SJCRH30 (cell line): ENCODE measurements around the gene GRIK3. TPM values are rescaled to one million over a fixed set of nuclear protein-coding genes. Genes with fewer than 3 reads are reported as not detected.

ENCODE experiments used
- DNase-seq, 2 experiments: peaks; one replicate each; pipeline ENCODE4 v3.0.0-alpha.2; 2015 to 2020
- H3K27ac ChIP-seq: fragments of 250-450 bp; sonication (Bioruptor Pico); 2 replicates; pipeline ENCODE4 v1.5.1; 2020; ENCODE audit warnings: mild to moderate bottlenecking, moderate library complexity
- H3K27me3 ChIP-seq: fragments of 250-450 bp; sonication (Bioruptor Pico); 2 replicates; pipeline ENCODE4 v1.5.1; 2020; ENCODE audit warnings: mild to moderate bottlenecking, moderate library complexity
- H3K36me3 ChIP-seq: fragments of 250-450 bp; sonication (Bioruptor Pico); 2 replicates; pipeline ENCODE4 v1.5.1; 2020; ENCODE audit warnings: mild to moderate bottlenecking, moderate library complexity
- H3K4me1 ChIP-seq: fragments of 250-450 bp; sonication (Bioruptor Pico); 2 replicates; pipeline ENCODE4 v1.5.1; 2020; ENCODE audit warnings: mild to moderate bottlenecking, moderate library complexity
- H3K4me3 ChIP-seq: fragments of 250-450 bp; sonication (Bioruptor Pico); 2 replicates; pipeline ENCODE4 v1.5.1; 2020; ENCODE audit warnings: mild to moderate bottlenecking, moderate library complexity
- H3K9me3 ChIP-seq: fragments of 250-450 bp; sonication (Bioruptor Pico); replicated peaks from 2 replicates; pipeline ENCODE4 v1.5.1; 2020; ENCODE audit warnings: mild to moderate bottlenecking, moderate library complexity
- total RNA-seq: library from RNA; depleted of rRNA; stranded (reverse); fragments of >200 nt; shearing (Covaris generic); gene quantifications from 2 replicates; pipeline ENCODE4 v1.2.3, GENCODE V29; 2014

The GRIK3 gene
- total RNA-seq, 1 experiment from 2014 or later: not detected

GRCh38 chr1:37058424-37058988, 24.2 kb upstream of the GRIK3 start:
- Histone ChIP-seq H3K4me1 (no peaks in the 10 kb centered on the region), H3K27ac (no peak overlapping the region), H3K9me3 (no peaks in the 10 kb centered on the region), H3K27me3 (peaks cover 11% of the 10 kb centered on the region), H3K4me3 (no peak overlapping the region), H3K36me3 (no peaks in the 10 kb centered on the region)
- DNase-seq: no peak

GRCh38 chr1:37056325-37056724, 22.0 kb upstream of the GRIK3 start:
- Histone ChIP-seq H3K4me3 (no peak overlapping the region), H3K27me3 (0 out of 2 replicates have a peak, but pooled peaks cover 3% of the 10 kb centered on the region), H3K9me3 (no peaks in the 10 kb centered on the region), H3K4me1 (no peaks in the 10 kb centered on the region), H3K36me3 (no peaks in the 10 kb centered on the region), H3K27ac (no peak overlapping the region)
- DNase-seq: no peak

- 0 out of 2 replicates have a peak, but pooled peaks cover 3% of the 10 kb centered on the region for H3K27me3 ChIP-seq
- no peaks in the 10 kb centered on the region for H3K36me3 ChIP-seq
- no peak for DNase-seq
Measured at GRCh38 chr1:37055631-37056030, 21.3 kb upstream of the GRIK3 start.

GRCh38 chr1:37053173-37053572, 18.9 kb upstream of the GRIK3 start:
- Histone ChIP-seq H3K4me3 (no peak overlapping the region), H3K9me3 (no peaks in the 10 kb centered on the region), H3K27ac (no peak overlapping the region), H3K27me3 (0 out of 2 replicates have a peak, but pooled peaks cover 7% of the 10 kb centered on the region), H3K36me3 (no peaks in the 10 kb centered on the region), H3K4me1 (no peaks in the 10 kb centered on the region)
- DNase-seq: no peak

More at GRCh38 chr1:37055631-37056030, 21.3 kb upstream of the GRIK3 start:
- no peak overlapping the region for H3K4me3 ChIP-seq
- no peak overlapping the region for H3K27ac ChIP-seq
- H3K9me3 ChIP-seq: no peaks in the 10 kb centered on the region
- H3K4me1 ChIP-seq: no peaks in the 10 kb centered on the region

- DNase-seq: no peak
- Histone ChIP-seq H3K27ac (no peak overlapping the region), H3K27me3 (peaks cover 15% of the 10 kb centered on the region)
Measured at GRCh38 chr1:37052120-37052519, 17.8 kb upstream of the GRIK3 start.

GRCh38 chr1:37051346-37051745, 17.0 kb upstream of the GRIK3 start:
- Histone ChIP-seq H3K4me3 (no peak overlapping the region), H3K27ac (no peak overlapping the region), H3K9me3 (no peaks in the 10 kb centered on the region), H3K36me3 (no peaks in the 10 kb centered on the region), H3K4me1 (no peaks in the 10 kb centered on the region), H3K27me3 (peaks cover 16% of the 10 kb centered on the region)
- no peak for DNase-seq

More at GRCh38 chr1:37052120-37052519, 17.8 kb upstream of the GRIK3 start:
- Histone ChIP-seq H3K4me1 (no peaks in the 10 kb centered on the region), H3K4me3 (no peak overlapping the region), H3K9me3 (no peaks in the 10 kb centered on the region), H3K36me3 (no peaks in the 10 kb centered on the region)

- Histone ChIP-seq H3K27me3 (peaks cover 30% of the 10 kb centered on the region), H3K4me3 (no peak overlapping the region), H3K4me1 (no peaks in the 10 kb centered on the region), H3K9me3 (no peaks in the 10 kb centered on the region), H3K36me3 (no peaks in the 10 kb centered on the region), H3K27ac (no peak overlapping the region)
- DNase-seq: no peak
Measured at GRCh38 chr1:37047542-37047941, 13.2 kb upstream of the GRIK3 start.

- no peaks in the 10 kb centered on the region for H3K36me3 ChIP-seq
Measured at GRCh38 chr1:37043101-37043500, 8.8 kb upstream of the GRIK3 start.

GRCh38 chr1:37042506-37042905, 8.2 kb upstream of the GRIK3 start:
- no peaks in the 10 kb centered on the region for H3K9me3 ChIP-seq
- no peak for DNase-seq
- no peak overlapping the region for H3K4me3 ChIP-seq
- H3K4me1 ChIP-seq: no peaks in the 10 kb centered on the region
- H3K27ac ChIP-seq: no peak overlapping the region
- peaks cover 38% of the 10 kb centered on the region for H3K27me3 ChIP-seq
- no peaks in the 10 kb centered on the region for H3K36me3 ChIP-seq

More at GRCh38 chr1:37043101-37043500, 8.8 kb upstream of the GRIK3 start:
- Histone ChIP-seq H3K27ac (no peak overlapping the region), H3K27me3 (peaks cover 41% of the 10 kb centered on the region), H3K9me3 (no peaks in the 10 kb centered on the region), H3K4me1 (no peaks in the 10 kb centered on the region), H3K4me3 (no peak overlapping the region)
- no peak for DNase-seq

- no peaks in the 10 kb centered on the region for H3K9me3 ChIP-seq
- H3K27ac ChIP-seq: no peak overlapping the region
- no peak for DNase-seq
- peaks cover 34% of the 10 kb centered on the region for H3K27me3 ChIP-seq
- H3K4me3 ChIP-seq: no peak overlapping the region
- H3K4me1 ChIP-seq: no peaks in the 10 kb centered on the region
- H3K36me3 ChIP-seq: no peaks in the 10 kb centered on the region
Measured at GRCh38 chr1:37041483-37041882, 7.2 kb upstream of the GRIK3 start.

- no peaks in the 10 kb centered on the region for H3K4me1 ChIP-seq
- no peak overlapping the region for H3K27ac ChIP-seq
- DNase-seq: no peak
- H3K36me3 ChIP-seq: no peaks in the 10 kb centered on the region
- no peaks in the 10 kb centered on the region for H3K9me3 ChIP-seq
- no peak overlapping the region for H3K4me3 ChIP-seq
- H3K27me3 ChIP-seq: peaks cover 35% of the 10 kb centered on the region
Measured at GRCh38 chr1:37040773-37041172, 6.5 kb upstream of the GRIK3 start.

- H3K27ac ChIP-seq: no peak overlapping the region
- H3K36me3 ChIP-seq: no peaks in the 10 kb centered on the region
- H3K27me3 ChIP-seq: peaks cover 35% of the 10 kb centered on the region
- no peaks in the 10 kb centered on the region for H3K9me3 ChIP-seq
- H3K4me3 ChIP-seq: no peak overlapping the region
- no peaks in the 10 kb centered on the region for H3K4me1 ChIP-seq
- DNase-seq: no peak
Measured at GRCh38 chr1:37040261-37040660, 5.9 kb upstream of the GRIK3 start.

GRCh38 chr1:37038227-37039093, 4.1 kb upstream of the GRIK3 start:
- H3K36me3 ChIP-seq: no peaks in the 10 kb centered on the region
- no peak overlapping the region for H3K4me3 ChIP-seq
- peaks cover 20% of the 10 kb centered on the region for H3K27me3 ChIP-seq
- H3K9me3 ChIP-seq: no peaks in the 10 kb centered on the region
- H3K27ac ChIP-seq: no peak overlapping the region
- peak; percentile 11 to 33 for DNase-seq
- no peaks in the 10 kb centered on the region for H3K4me1 ChIP-seq

- DNase-seq: no peak
- no peak overlapping the region for H3K27ac ChIP-seq
- no peaks in the 10 kb centered on the region for H3K9me3 ChIP-seq
- H3K36me3 ChIP-seq: no peaks in the 10 kb centered on the region
- H3K4me3 ChIP-seq: no peak overlapping the region
- H3K27me3 ChIP-seq: peaks cover 20% of the 10 kb centered on the region
- H3K4me1 ChIP-seq: no peaks in the 10 kb centered on the region
Measured at GRCh38 chr1:37037690-37038089, 3.4 kb upstream of the GRIK3 start.

- Histone ChIP-seq H3K36me3 (no peaks in the 10 kb centered on the region), H3K27ac (no peak overlapping the region), H3K4me3 (no peak overlapping the region), H3K27me3 (peaks cover 20% of the 10 kb centered on the region), H3K9me3 (no peaks in the 10 kb centered on the region), H3K4me1 (no peaks in the 10 kb centered on the region)
- DNase-seq: no peak
Measured at GRCh38 chr1:37036667-37037053, 2.3 kb upstream of the GRIK3 start.
